ENCODE data around the gene MCM9. TPM values are rescaled to one million over a fixed set of nuclear protein-coding genes. Genes with fewer than 3 reads are reported as not detected.

MCM9 gene
- polyA plus RNA-seq, 2 of the 4 experiments (the other 2 are of a cell fraction) = 5.1 to 5.4 TPM

DNA sequence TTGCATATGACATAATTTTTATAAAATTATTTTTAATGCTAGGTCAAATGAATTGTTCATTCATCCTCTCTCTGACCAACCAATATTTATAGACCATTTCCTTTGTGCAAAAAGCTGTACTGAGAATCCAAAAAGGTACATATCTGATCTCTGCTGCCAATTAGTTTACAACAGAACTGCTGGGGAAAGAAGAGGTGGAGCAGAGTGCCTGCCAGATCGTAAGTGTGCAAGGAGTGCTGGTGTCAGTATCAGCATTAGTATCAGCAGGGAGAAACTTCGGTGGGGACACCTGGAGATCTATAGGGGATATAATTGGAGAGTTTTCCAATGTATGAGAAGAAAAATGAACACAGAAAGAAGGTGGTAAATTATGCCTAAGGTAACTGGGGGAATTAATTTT is 104.3 kb downstream of the MCM9 start:
- 91% methylated on average over 2 of the region's 2 CpGs for WGBS (ENCODE audit: missing lambda C conversion rate)
- Histone ChIP-seq H3K4me2 (no peak overlapping the region), H3K4me1 (no peaks in the 10 kb centered on the region), H3K4me3 (no peak overlapping the region), H3K27ac (no peak overlapping the region), H3K9me3 (no peaks in the 10 kb centered on the region)
- DNase-seq (ENCODE audit: low read depth in 1 of 2, low spot score in 1 of 2) = no peak
- TF ChIP-seq, protein P1, sequence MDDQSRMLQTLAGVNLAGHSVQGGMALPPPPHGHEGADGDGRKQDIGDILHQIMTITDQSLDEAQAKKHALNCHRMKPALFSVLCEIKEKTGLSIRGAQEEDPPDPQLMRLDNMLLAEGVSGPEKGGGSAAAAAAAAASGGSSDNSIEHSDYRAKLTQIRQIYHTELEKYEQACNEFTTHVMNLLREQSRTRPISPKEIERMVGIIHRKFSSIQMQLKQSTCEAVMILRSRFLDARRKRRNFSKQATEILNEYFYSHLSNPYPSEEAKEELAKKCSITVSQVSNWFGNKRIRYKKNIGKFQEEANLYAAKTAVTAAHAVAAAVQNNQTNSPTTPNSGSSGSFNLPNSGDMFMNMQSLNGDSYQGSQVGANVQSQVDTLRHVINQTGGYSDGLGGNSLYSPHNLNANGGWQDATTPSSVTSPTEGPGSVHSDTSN (IDR thresholded peaks at IDR 0.05) = no peak
- TF ChIP-seq MAZ (IDR thresholded peaks at IDR 0.05; ENCODE audit: borderline replicate concordance, low read depth, low read length) = no peak
- no peak for TF ChIP-seq CBX8 (IDR thresholded peaks at IDR 0.05)
- no peak for TF ChIP-seq HEYL (CRISPR knock-in tag; IDR thresholded peaks at IDR 0.05)
- TF ChIP-seq CHD2 (IDR thresholded peaks at IDR 0.05; ENCODE audit: low read length, partially characterized antibody) = no peak
- TF ChIP-seq HOXB5 (CRISPR knock-in tag; IDR thresholded peaks at IDR 0.05) = no peak
- TF ChIP-seq, protein P2, sequence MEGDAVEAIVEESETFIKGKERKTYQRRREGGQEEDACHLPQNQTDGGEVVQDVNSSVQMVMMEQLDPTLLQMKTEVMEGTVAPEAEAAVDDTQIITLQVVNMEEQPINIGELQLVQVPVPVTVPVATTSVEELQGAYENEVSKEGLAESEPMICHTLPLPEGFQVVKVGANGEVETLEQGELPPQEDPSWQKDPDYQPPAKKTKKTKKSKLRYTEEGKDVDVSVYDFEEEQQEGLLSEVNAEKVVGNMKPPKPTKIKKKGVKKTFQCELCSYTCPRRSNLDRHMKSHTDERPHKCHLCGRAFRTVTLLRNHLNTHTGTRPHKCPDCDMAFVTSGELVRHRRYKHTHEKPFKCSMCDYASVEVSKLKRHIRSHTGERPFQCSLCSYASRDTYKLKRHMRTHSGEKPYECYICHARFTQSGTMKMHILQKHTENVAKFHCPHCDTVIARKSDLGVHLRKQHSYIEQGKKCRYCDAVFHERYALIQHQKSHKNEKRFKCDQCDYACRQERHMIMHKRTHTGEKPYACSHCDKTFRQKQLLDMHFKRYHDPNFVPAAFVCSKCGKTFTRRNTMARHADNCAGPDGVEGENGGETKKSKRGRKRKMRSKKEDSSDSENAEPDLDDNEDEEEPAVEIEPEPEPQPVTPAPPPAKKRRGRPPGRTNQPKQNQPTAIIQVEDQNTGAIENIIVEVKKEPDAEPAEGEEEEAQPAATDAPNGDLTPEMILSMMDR (IDR thresholded peaks at IDR 0.05) = no peak
- TF ChIP-seq, protein P3, sequence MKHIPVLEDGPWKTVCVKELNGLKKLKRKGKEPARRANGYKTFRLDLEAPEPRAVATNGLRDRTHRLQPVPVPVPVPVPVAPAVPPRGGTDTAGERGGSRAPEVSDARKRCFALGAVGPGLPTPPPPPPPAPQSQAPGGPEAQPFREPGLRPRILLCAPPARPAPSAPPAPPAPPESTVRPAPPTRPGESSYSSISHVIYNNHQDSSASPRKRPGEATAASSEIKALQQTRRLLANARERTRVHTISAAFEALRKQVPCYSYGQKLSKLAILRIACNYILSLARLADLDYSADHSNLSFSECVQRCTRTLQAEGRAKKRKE (CRISPR knock-in tag; IDR thresholded peaks at IDR 0.05; ENCODE audit: low read depth) = no peak
- TF ChIP-seq, protein P4, sequence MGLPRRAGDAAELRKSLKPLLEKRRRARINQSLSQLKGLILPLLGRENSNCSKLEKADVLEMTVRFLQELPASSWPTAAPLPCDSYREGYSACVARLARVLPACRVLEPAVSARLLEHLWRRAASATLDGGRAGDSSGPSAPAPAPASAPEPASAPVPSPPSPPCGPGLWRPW (IDR thresholded peaks at IDR 0.05) = no peak
- no peak for TF ChIP-seq ZNF302 (CRISPR knock-in tag; IDR thresholded peaks at IDR 0.05)
- TF ChIP-seq ZSCAN20 (CRISPR knock-in tag; IDR thresholded peaks at IDR 0.05) = no peak
- TF ChIP-seq NFE2L2 (conservative IDR thresholded peaks at IDR 0.05; ENCODE audit: low read length) = no peak
- TF ChIP-seq HOXA7 (CRISPR knock-in tag; IDR thresholded peaks at IDR 0.05) = no peak
- no peak for TF ChIP-seq CHD4 (IDR thresholded peaks at IDR 0.05; ENCODE audit: borderline replicate concordance)
- no peak for TF ChIP-seq CEBPB (IDR thresholded peaks at IDR 0.05)
- no peak for TF ChIP-seq RARB (CRISPR knock-in tag; IDR thresholded peaks at IDR 0.05)
- no peak for TF ChIP-seq CBX2 (IDR thresholded peaks at IDR 0.05; ENCODE audit: borderline replicate concordance, low read depth)
- TF ChIP-seq RAD21 (conservative IDR thresholded peaks at IDR 0.05 in 1 of 2, IDR thresholded peaks at IDR 0.05 in 1 of 2) = no peak
- TF ChIP-seq PHF8 (IDR thresholded peaks at IDR 0.05; ENCODE audit: borderline replicate concordance, low read depth) = no peak
- ChIA-PET CTCF (no interaction called here), POLR2A (no interaction called here)
- no peak for ATAC-seq
- FAIRE-seq = no peak

DNA sequence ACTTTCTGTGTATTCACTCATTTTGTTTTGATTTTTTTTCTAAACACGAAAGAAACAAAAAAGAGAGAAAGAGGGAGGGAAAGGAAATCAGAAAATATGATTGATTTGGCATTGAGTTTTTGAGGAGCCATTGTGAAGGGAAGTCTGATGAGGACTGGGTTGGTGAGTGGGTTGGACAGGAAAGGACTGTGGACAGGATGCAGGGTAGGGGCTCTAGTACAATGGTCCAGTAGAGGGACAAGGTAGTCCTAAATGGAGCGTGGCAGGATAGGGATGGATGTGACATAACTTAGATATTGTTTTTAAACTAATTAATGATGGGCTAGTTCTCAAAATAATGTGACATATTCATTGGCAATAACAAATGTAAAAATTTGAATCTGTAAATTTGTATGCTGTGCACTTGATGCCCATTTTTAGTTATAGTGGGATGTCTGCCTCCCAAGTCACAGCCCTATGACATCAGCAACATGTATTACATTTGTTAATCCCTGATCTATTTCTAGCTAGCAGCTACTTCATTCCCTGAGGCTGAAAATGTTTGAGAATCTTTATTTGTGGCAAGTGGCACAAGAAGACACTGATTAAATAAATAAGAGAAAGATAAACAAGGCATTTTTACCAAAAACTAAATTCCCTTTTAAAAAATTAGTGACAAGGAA is 105.0 kb downstream of the MCM9 start:
- Histone ChIP-seq H3K4me1 (no peaks in the 10 kb centered on the region), H3K4me2 (no peak overlapping the region), H3K27ac (no peak overlapping the region), H3K4me3 (no peak overlapping the region), H3K9me3 (no peaks in the 10 kb centered on the region)
- FAIRE-seq (no peak), DNase-seq (ENCODE audit: low read depth in 1 of 2, low spot score in 1 of 2) (no peak), ATAC-seq (no peak)
- ChIA-PET POLR2A (no interaction called here), CTCF (no interaction called here)
- 97% methylated on average over 2 of the region's 2 CpGs for WGBS (ENCODE audit: missing lambda C conversion rate)
- TF ChIP-seq JUN (IDR thresholded peaks at IDR 0.05) (no peak), FOSB (CRISPR knock-in tag; IDR thresholded peaks at IDR 0.05) (no peak), TP53 (CRISPR knock-in tag; IDR thresholded peaks at IDR 0.05) (no peak), HDAC2 (IDR thresholded peaks at IDR 0.05) (no peak), KDM1A (IDR thresholded peaks at IDR 0.05; ENCODE audit: low read depth) (no peak), MAZ (IDR thresholded peaks at IDR 0.05; ENCODE audit: borderline replicate concordance, low read depth, low read length) (no peak), RNF2 (IDR thresholded peaks at IDR 0.05; ENCODE audit: borderline replicate concordance, low read depth) (no peak), CBX2 (IDR thresholded peaks at IDR 0.05; ENCODE audit: borderline replicate concordance, low read depth) (no peak), RFX5 (IDR thresholded peaks at IDR 0.05) (no peak), ZSCAN20 (CRISPR knock-in tag; IDR thresholded peaks at IDR 0.05) (no peak), NFE2L2 (conservative IDR thresholded peaks at IDR 0.05; ENCODE audit: low read length) (no peak), HOXA7 (CRISPR knock-in tag; IDR thresholded peaks at IDR 0.05) (no peak)
- TF ChIP-seq, protein P4 (IDR thresholded peaks at IDR 0.05) = no peak
- TF ChIP-seq, protein P2 (IDR thresholded peaks at IDR 0.05) = no peak
- TF ChIP-seq, protein P5, sequence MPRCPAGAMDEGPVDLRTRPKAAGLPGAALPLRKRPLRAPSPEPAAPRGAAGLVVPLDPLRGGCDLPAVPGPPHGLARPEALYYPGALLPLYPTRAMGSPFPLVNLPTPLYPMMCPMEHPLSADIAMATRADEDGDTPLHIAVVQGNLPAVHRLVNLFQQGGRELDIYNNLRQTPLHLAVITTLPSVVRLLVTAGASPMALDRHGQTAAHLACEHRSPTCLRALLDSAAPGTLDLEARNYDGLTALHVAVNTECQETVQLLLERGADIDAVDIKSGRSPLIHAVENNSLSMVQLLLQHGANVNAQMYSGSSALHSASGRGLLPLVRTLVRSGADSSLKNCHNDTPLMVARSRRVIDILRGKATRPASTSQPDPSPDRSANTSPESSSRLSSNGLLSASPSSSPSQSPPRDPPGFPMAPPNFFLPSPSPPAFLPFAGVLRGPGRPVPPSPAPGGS (IDR thresholded peaks at IDR 0.05) = no peak

All from A549 (cell line).